BLaER1 treated with 17β-estradiol and CSF1 and Interleukin-3, amounts not matched to agents 10 nM and 100 nM (cell line): ENCODE measurements around the gene BTG1.

Source experiments
- H3K27ac ChIP-seq, 11 experiments: shearing (Covaris generic); formaldehyde crosslinking; 2 replicates each; pipeline ENCODE4 v1.8.1; 2022
- H3K27me3 ChIP-seq, 11 experiments: shearing (Covaris generic); formaldehyde crosslinking; 2 replicates each; pipeline ENCODE4 v1.8.1; 2022
- H3K36me3 ChIP-seq, 11 experiments: shearing (Covaris generic); formaldehyde crosslinking; 2 replicates each; pipeline ENCODE4 v1.8.1; 2022
- H3K4me1 ChIP-seq, 10 experiments: shearing (Covaris generic); formaldehyde crosslinking; 2 replicates each; pipeline ENCODE4 v1.8.1; 2022
- H3K4me2 ChIP-seq, 11 experiments: shearing (Covaris generic); formaldehyde crosslinking; 2 replicates each; pipeline ENCODE4 v1.8.1; 2022
- H3K4me3 ChIP-seq, 10 experiments: shearing (Covaris generic); formaldehyde crosslinking; 2 replicates each; pipeline ENCODE4 v1.8.1; 2022
- H3K9ac ChIP-seq, 11 experiments: shearing (Covaris generic); formaldehyde crosslinking; 2 replicates each; pipeline ENCODE4 v1.8.1; 2022
- H3K9me3 ChIP-seq, 11 experiments: shearing (Covaris generic); formaldehyde crosslinking; replicated peaks in 1 of 11; 2 replicates each; pipeline ENCODE4 v1.8.1; 2022
- H4K20me1 ChIP-seq, 11 experiments: shearing (Covaris generic); formaldehyde crosslinking; 2 replicates each; pipeline ENCODE4 v1.8.1; 2022
- Cebpa-rat ChIP-seq, 11 experiments: shearing (Covaris generic); IDR thresholded peaks; 2 replicates each; pipeline ENCODE4 v1.8.1; 2022

Gene BTG1

DNA sequence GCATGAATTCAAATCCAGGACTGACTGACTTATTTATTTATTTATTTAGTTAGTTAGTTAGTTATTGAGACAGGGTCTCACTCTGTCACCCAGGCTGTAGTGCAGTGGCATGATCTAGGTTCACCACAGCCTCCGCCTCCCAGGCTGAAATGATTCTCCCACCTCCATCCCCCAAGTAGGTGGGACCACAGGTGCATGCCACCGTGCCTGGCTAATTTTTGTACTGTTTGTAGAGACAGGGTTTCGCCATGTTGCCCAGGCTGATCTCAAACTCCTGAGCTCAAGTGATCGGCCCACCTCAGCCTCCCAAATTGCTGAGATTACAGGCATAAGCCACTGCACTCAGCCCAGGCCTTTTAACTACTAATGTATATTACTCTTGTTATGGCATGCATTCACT, 36.0 kb downstream of the BTG1 start:
- H3K4me2 ChIP-seq = no peak overlapping the region
- no peaks in the 10 kb centered on the region for H3K27me3 ChIP-seq
- H3K4me1 ChIP-seq = no peaks in the 10 kb centered on the region; a peak in 1 of 20 replicates
- no peaks in the 10 kb centered on the region for H3K9me3 ChIP-seq
- no peak for TF ChIP-seq Cebpa-rat (IDR thresholded peaks at IDR 0.05)
- no peak overlapping the region for H3K4me3 ChIP-seq
- H3K27ac ChIP-seq = no peak overlapping the region
- H3K36me3 ChIP-seq = no peaks in the 10 kb centered on the region
- no peak overlapping the region for H3K9ac ChIP-seq
- peaks cover 0 to 20% (median 0%) of the 10 kb centered on the region in 11 experiments; a peak in 2 of 22 replicates for H4K20me1 ChIP-seq

DNA sequence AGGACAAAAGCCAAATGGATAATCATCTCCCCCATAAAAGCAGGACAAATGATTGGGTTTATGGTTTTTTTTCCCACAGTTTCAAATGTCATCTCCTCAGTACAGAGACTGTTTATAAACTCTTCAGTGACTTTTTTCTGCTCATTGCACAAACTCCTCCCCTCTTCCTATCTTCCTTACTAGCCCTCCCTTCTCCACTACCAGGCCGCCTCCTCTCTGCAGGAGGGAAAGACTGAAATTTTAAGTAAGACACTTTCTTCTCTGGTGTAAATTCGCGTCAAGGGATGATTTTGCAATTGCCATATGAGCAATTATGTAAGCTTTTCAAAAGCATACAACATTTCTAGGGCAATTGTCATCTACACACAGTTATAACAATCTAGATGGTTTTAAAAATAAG, 37.0 kb downstream of the BTG1 start:
- Histone ChIP-seq H4K20me1 (peaks cover 0 to 20% (median 0%) of the 10 kb centered on the region in 11 experiments; a peak in 2 of 22 replicates), H3K9me3 (no peaks in the 10 kb centered on the region), H3K36me3 (no peaks in the 10 kb centered on the region), H3K4me2 (no peak overlapping the region), H3K4me1 (no peaks in the 10 kb centered on the region; a peak in 1 of 20 replicates), H3K4me3 (no peak overlapping the region), H3K9ac (no peak overlapping the region), H3K27me3 (no peaks in the 10 kb centered on the region), H3K27ac (no peak overlapping the region)
- no peak for TF ChIP-seq Cebpa-rat (IDR thresholded peaks at IDR 0.05)

DNA sequence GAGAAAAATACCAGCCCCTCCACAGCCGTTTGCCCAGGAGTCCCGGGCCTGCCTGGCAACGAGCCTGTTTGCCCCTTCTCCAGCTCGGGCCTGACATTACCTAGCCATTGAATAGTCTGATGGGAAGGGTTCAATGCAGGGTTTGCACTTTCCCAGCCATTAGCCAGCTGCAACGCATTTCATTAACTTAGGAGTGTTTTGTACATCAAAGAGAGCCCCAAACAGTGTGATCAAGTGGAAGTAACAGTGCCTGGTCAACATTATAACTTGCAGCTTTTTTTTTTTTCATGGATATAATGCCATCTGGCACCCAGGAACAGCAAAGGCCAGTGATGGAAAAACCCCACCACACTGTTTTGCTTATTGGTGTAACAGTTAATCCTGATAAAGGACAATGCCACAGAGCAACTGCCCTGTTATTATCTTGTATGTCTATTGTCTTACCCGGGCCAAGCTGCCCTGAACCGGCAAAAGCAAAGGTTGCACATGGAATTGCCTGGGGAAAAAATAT, 38.0 kb downstream of the BTG1 start:
- no peak overlapping the region for H3K4me2 ChIP-seq

GRCh38 chr12:92107094-92107493, 38.6 kb downstream of the BTG1 start:
- no peak overlapping the region for H3K27ac ChIP-seq

More for the DNA sequence above, 38.0 kb downstream of the BTG1 start:
- Histone ChIP-seq H3K27me3 (no peaks in the 10 kb centered on the region), H4K20me1 (peaks cover 0 to 20% (median 0%) of the 10 kb centered on the region in 11 experiments; a peak in 2 of 22 replicates), H3K4me1 (no peaks in the 10 kb centered on the region; a peak in 1 of 20 replicates), H3K4me3 (no peak overlapping the region), H3K9ac (no peak overlapping the region), H3K36me3 (no peaks in the 10 kb centered on the region), H3K9me3 (no peaks in the 10 kb centered on the region), H3K27ac (no peak overlapping the region)
- TF ChIP-seq Cebpa-rat (IDR thresholded peaks at IDR 0.05) = no peak

GRCh38 chr12:92105676-92106075, 40.0 kb downstream of the BTG1 start:
- peaks cover 0 to 2% (median 0%) of the 10 kb centered on the region in 11 experiments; a peak in 9 of 22 replicates for H3K9me3 ChIP-seq
- H3K4me1 ChIP-seq = no peaks in the 10 kb centered on the region; a peak in 1 of 20 replicates
- no peak overlapping the region for H3K27ac ChIP-seq

More at GRCh38 chr12:92107094-92107493, 38.6 kb downstream of the BTG1 start:
- TF ChIP-seq Cebpa-rat (IDR thresholded peaks at IDR 0.05) = no peak
- Histone ChIP-seq H3K36me3 (no peaks in the 10 kb centered on the region), H3K27me3 (no peaks in the 10 kb centered on the region), H3K4me3 (no peak overlapping the region), H3K9ac (no peak overlapping the region), H3K9me3 (no peaks in the 10 kb centered on the region), H3K4me1 (no peaks in the 10 kb centered on the region; a peak in 1 of 20 replicates), H4K20me1 (peaks cover 0 to 20% (median 0%) of the 10 kb centered on the region in 11 experiments; a peak in 2 of 22 replicates), H3K4me2 (no peak overlapping the region)

DNA sequence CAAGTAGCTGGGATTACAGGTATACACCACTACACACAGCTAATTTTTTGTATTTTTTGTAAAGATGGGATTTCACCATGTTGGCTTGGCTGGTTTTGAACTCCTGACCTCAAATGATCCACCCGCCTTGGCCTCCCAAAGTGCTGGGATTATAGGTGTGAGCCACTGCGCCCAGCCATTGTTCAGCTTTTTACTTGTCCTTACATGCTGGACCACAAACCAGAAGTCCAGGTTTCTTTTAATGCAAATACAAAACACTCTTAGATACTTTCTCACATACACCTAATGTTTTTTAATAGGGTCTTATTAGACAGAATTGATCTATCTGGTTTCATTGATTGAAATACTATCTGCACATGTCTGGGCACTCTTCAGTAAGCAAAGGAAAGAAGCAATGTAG, 40.5 kb downstream of the BTG1 start:
- no peak overlapping the region for H3K4me2 ChIP-seq

More at GRCh38 chr12:92105676-92106075, 40.0 kb downstream of the BTG1 start:
- Histone ChIP-seq H4K20me1 (peaks cover 0 to 20% (median 0%) of the 10 kb centered on the region in 11 experiments; a peak in 2 of 22 replicates), H3K36me3 (no peaks in the 10 kb centered on the region), H3K27me3 (no peaks in the 10 kb centered on the region), H3K4me3 (no peak overlapping the region), H3K4me2 (no peak overlapping the region), H3K9ac (no peak overlapping the region)
- TF ChIP-seq Cebpa-rat (IDR thresholded peaks at IDR 0.05) = no peak

DNA sequence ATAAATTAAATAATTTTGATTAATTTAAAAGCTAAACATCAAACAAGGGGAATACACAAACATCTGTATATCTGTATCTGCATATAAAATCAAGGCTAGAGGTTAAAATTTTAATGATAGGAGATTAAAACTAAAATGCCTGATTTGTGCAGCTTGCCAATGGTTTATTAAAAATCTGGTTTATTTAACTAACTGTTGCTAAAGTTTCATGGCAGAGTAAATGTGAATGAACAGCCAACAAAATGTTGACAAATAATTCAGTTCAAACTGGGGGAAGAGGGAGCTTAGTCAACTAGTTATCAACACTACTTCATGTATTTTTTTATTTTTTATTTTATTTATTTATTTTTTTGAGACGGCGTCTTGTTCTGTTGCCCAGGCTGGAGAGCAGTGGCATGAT, 43.0 kb downstream of the BTG1 start:
- no peak overlapping the region for H3K4me3 ChIP-seq
- H3K9ac ChIP-seq = no peak overlapping the region
- TF ChIP-seq Cebpa-rat (IDR thresholded peaks at IDR 0.05) = no peak
- H3K36me3 ChIP-seq = no peaks in the 10 kb centered on the region
- no peaks in the 10 kb centered on the region for H3K27me3 ChIP-seq
- peaks cover 5 to 16% (median 10%) of the 10 kb centered on the region in 11 experiments; a peak in 16 of 22 replicates for H3K9me3 ChIP-seq
- peaks cover 0 to 12% (median 0%) of the 10 kb centered on the region in 11 experiments; a peak in 2 of 22 replicates for H4K20me1 ChIP-seq
- H3K27ac ChIP-seq = no peak overlapping the region
- H3K4me2 ChIP-seq = no peak overlapping the region
- no peaks in the 10 kb centered on the region; a peak in 1 of 20 replicates for H3K4me1 ChIP-seq

More for the DNA sequence above, 40.5 kb downstream of the BTG1 start:
- Histone ChIP-seq H3K27ac (no peak overlapping the region), H3K36me3 (no peaks in the 10 kb centered on the region), H3K27me3 (no peaks in the 10 kb centered on the region), H3K4me3 (no peak overlapping the region), H3K9me3 (peaks cover 3 to 8% (median 5%) of the 10 kb centered on the region in 11 experiments; a peak in 16 of 22 replicates), H4K20me1 (peaks cover 0 to 20% (median 0%) of the 10 kb centered on the region in 11 experiments; a peak in 2 of 22 replicates), H3K9ac (no peak overlapping the region), H3K4me1 (no peaks in the 10 kb centered on the region; a peak in 1 of 20 replicates)
- TF ChIP-seq Cebpa-rat (IDR thresholded peaks at IDR 0.05) = no peak

DNA sequence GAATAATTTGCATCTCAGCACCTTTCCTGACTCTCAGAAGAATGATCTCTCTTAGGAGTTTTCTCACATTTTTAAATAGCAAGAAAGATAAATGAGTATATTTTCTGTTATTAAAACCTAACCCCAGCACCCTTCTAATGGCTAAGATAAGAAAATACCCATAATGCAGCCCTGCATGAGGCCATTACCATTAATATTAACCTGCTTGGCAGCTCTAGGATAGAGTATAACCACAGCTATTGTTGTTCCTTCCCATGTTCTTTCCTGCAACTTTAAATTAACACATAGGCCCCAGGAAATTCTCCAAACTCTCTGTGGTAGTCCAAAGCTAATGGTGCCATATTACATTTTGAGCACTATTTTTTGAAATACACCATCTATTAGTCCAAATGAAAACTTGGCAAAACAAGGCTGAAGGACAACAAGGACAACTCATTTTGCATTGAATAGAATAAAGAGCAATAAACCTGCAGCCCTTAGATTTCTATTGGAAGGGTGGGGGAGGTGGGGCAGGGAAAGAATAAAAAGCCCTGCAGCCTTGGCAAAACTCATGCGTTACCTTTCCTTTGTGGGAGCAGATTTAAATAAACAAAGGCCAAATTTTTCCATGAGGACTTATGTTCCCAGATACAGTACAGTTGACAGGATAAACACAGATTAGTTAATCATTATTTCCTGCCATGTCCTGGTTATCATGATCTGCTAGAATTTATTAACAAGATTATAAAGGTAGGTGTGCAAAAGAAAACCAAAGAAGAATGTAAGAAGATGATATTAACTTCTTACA, 46.9 kb downstream of the BTG1 start:
- Histone ChIP-seq H3K36me3 (no peaks in the 10 kb centered on the region), H3K27ac (no peak overlapping the region), H3K9me3 (peaks cover 5 to 16% (median 10%) of the 10 kb centered on the region in 11 experiments; a peak in 16 of 22 replicates), H3K9ac (no peak overlapping the region), H3K4me2 (no peak overlapping the region), H3K27me3 (no peaks in the 10 kb centered on the region), H3K4me3 (no peak overlapping the region), H3K4me1 (peaks cover 0 to 11% (median 7%) of the 10 kb centered on the region in 10 experiments; a peak in 12 of 20 replicates), H4K20me1 (no peaks in the 10 kb centered on the region)
- no peak for TF ChIP-seq Cebpa-rat (IDR thresholded peaks at IDR 0.05)

GRCh38 chr12:92096346-92097136, 49.1 kb downstream of the BTG1 start:
- H3K4me3 ChIP-seq = no peak overlapping the region
- no peak overlapping the region for H3K27ac ChIP-seq
- peaks cover 5 to 16% (median 10%) of the 10 kb centered on the region in 11 experiments; a peak in 16 of 22 replicates for H3K9me3 ChIP-seq
- H3K36me3 ChIP-seq = no peaks in the 10 kb centered on the region
- H3K27me3 ChIP-seq = no peaks in the 10 kb centered on the region
- no peak for TF ChIP-seq Cebpa-rat (IDR thresholded peaks at IDR 0.05)
- H3K4me1 ChIP-seq = peaks cover 0 to 11% (median 7%) of the 10 kb centered on the region in 10 experiments; a peak in 12 of 20 replicates
- no peak overlapping the region for H3K9ac ChIP-seq
- no peaks in the 10 kb centered on the region for H4K20me1 ChIP-seq
- H3K4me2 ChIP-seq = no peak overlapping the region
